Measurements from ENCODE around the gene PSMF1. TPM values are rescaled to one million over a fixed set of nuclear protein-coding genes. Genes with fewer than 3 reads are reported as not detected.

PSMF1 gene
- total RNA-seq, 1 donor from 2014 or later: 39.9 TPM

- no peak for DNase-seq (ENCODE audit: low read depth, low spot score)
Measured at GRCh38 chr20:1163653-1164052, 45.3 kb downstream of the PSMF1 start.

DNA sequence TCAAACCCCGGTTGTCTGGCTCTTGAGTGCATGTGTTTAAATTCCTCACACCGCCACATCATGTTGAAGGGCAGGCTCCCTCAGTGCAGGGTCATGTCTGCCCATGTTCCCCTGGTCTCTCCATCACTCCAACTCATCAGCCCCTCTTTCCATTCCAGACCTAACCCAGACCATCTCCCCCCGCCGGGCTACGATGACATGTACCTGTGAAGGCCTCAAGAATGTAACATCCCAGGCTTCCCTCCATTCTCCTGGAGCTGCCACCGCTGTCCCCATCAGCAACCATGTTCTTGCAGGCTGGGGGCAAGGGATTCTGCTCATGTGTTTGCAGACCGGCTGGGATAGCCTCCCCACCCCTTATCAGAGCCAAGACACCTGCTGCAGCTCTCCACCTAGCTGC is 46.5 kb downstream of the PSMF1 start:
- no peak for DNase-seq (ENCODE audit: low read depth, low spot score)

DNA sequence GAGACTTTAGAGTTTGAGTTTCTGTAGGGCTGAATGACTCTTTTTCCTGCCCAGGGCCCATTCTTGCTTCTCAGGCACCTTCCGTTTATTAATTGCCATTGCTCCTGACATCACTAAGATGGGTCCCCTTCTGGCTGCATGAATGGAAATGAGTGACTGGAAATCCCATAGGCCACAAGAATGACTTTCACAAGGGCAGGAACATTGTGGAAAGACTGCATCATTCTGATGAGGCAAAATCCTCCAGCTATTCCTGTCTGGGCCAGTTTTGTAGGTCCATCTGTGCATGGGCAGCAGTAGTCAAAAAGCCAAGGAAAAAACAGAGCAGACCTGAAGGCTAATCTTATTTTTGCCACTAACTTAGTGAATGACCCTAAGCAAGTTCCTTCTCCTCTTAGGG is 47.1 kb downstream of the PSMF1 start:
- DNase-seq (ENCODE audit: low read depth, low spot score): no peak

DNA sequence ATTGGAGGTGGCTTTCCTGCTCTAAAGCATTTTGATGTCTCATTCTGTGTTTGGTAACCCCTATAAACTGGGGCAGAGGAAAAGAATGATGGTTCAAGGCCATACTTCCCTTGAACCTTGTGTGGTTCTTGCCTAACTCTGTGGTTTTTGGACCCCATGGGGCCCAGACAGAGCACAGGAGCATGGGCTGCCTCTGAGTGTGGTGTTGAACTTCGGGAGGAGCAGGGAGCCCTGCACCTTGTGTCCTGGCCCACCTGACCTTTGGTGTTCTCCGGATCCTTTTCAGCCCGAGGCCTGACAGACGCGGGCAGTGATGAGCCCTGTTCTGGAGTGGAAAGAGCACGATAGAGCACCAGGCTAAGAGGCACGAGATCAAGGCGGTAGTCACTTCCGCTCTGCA is 47.5 kb downstream of the PSMF1 start:
- no peak for DNase-seq (ENCODE audit: low read depth, low spot score)

GRCh38 chr20:1166948-1167720 is 48.7 kb downstream of the PSMF1 start:
- DNase-seq (ENCODE audit: low read depth, low spot score): no peak

DNA sequence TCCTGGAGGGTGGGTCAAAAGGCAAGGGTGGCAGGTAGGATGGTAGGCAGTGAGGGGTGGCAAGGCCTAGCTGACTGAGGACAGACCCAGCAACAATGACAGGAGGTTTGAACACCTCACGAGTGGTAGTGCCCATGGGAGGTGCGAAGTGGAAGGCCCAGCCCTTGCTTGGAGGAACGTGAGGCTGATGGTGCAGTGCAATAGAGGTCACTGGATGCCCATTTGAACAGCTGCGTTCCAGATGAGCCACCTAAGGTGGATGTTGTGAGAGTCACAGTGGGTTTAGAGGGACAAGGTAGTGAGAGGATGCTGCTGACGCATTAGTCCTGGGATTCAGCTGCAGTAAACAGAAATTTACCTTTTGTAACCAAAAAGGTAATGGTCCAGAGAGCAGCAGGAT is 50.8 kb downstream of the PSMF1 start:
- no peak for DNase-seq (ENCODE audit: low read depth, low spot score)

- no peak for DNase-seq (ENCODE audit: low read depth, low spot score)
Measured at GRCh38 chr20:1171461-1172093, 53.2 kb downstream of the PSMF1 start.

DNA sequence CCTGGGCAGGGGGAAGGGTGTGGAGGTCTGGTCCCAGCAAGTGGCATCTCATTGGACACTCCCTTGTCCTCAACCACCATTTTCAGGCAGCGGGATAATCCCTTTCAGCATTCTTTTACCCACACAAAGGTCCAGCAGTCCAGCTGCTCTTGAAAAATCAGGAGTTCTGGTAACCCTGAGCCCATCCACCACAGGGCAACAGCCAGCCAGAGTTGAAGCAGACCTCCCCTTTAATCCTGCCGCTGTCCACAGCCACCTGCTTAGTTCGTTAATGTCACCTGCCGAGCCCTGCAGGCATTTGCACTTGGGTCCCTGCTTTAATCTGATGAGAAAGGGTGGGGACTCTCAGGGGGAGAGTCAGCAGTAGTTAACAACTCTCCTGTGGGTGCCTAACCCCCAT is 55.3 kb downstream of the PSMF1 start:
- no peak for DNase-seq (ENCODE audit: low read depth, low spot score)

GRCh38 chr20:1174787-1175186 is 56.4 kb downstream of the PSMF1 start:
- no peak for DNase-seq (ENCODE audit: low read depth, low spot score)

GRCh38 chr20:1177680-1178079 is 59.3 kb downstream of the PSMF1 start:
- DNase-seq (ENCODE audit: low read depth, low spot score): no peak

- DNase-seq (ENCODE audit: low read depth, low spot score): no peak
Measured at GRCh38 chr20:1178103-1178502, 59.7 kb downstream of the PSMF1 start.

GRCh38 chr20:1178623-1179022 is 60.2 kb downstream of the PSMF1 start:
- no peak for DNase-seq (ENCODE audit: low read depth, low spot score)

DNA sequence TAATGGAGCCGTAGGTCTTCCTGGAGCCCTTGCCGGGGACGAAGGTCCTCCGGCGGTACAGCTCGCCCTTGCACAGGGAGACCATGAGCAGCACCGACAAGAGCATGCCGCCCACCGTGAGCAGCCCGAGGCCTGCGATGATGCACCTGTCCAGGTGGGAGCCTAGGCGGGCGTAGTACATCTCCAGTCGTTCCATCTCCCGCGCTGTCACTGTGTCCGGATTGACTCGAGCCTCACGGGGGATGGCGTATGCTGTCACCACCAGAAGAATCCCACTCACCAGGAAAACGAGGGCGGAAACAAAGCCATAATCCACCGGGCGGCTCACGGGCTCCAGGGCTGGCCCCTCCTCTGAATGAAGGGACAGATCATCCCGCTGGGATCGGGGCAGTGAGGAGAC is 62.5 kb downstream of the PSMF1 start:
- DNase-seq (ENCODE audit: low read depth, low spot score): no peak

DNA sequence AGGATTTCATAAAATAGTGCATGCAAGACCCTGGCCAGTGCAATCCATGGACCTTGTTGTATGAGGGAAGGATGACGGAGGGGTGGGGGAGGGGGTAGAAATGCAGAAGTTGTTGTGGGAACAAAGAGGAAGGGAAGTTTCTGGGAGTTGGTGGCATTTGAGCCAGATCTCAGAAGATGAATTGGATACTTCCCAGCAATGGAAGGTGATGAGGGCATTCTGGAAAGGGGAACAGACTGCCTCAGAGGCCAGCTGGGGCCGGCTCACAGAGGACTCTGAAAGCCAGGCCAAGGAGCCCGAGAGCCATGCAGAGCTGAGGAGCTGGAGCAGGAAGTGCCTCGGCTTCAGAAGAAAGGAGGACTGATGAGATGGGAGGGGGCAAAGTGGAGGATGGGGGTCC is 63.7 kb downstream of the PSMF1 start:
- DNase-seq (ENCODE audit: low read depth, low spot score): no peak

DNA sequence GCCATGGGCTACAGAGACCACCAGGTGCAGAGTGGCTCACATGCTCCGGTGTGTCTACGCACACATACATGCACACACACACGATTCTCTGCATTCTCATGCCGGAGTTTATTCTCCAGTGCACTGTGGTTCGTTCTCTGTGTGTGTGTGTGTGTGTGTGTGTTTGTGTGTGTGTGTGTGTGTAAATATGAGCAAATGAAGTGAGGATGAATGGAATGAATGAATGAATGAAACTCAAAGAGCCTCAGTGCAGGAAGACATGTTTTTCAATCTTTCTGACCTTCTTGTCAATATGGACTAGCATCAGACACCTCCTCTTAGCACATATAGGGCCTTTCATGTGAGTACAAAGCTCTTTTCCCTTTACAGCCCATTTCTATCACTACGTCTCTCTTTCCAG is 64.8 kb downstream of the PSMF1 start:
- no peak for DNase-seq (ENCODE audit: low read depth, low spot score)

DNA sequence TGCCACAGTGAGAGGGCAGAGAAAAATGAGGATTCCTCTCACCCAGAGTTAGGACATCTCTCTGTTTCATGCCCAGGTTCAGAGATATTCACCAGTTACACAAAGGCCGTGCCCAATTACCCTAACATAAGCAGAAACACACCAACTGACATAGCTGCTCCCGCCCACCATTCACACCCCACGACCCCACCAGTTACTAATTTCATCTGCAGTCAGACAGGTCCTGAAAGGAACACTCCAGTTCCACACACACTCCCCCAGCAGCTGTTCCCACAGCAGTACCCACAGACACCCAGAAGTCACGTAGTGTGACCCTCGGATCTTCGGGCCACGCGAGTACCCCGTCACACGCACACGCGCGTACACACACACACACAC is 65.8 kb downstream of the PSMF1 start:
- DNase-seq (ENCODE audit: low read depth, low spot score): no peak

- no peak for DNase-seq (ENCODE audit: low read depth, low spot score)
Measured at GRCh38 chr20:1184638-1185315, 66.4 kb downstream of the PSMF1 start, which contains the start of gene TMEM74B. TMEM74B (minus strand) TSS chr20:1184981; CDS start chr20:1183801, 1,180 bp downstream.

- DNase-seq (ENCODE audit: low read depth, low spot score): no peak
Measured at GRCh38 chr20:1185316-1185741, 66.9 kb downstream of the PSMF1 start.

DNA sequence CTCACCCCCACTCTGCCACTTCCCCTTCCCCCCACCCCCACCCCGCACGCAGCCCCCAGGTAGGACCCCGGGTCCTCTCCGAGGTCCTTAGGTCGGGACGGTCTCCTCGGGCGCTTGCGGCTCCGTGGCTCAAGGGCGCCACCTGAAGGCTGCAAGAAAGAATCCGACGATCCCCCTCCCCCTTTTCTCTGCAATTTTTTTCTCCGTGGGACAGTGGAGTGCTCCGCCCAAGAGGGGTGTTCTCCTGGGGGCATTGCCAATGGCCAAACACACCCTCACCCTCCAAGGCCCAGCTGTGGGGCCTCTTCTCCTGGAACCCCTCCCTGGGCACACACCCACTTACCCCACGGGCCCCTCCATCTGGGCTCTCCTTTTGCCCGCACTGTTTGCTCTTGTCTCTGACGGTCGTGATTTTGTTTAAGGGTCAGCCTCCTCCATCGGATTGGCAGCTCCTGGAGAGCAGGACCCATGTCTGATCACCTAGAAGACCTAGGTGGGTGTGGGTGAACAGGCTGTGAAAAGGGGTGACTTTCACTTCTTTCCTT is 67.5 kb downstream of the PSMF1 start:
- no peak for DNase-seq (ENCODE audit: low read depth, low spot score)

DNA sequence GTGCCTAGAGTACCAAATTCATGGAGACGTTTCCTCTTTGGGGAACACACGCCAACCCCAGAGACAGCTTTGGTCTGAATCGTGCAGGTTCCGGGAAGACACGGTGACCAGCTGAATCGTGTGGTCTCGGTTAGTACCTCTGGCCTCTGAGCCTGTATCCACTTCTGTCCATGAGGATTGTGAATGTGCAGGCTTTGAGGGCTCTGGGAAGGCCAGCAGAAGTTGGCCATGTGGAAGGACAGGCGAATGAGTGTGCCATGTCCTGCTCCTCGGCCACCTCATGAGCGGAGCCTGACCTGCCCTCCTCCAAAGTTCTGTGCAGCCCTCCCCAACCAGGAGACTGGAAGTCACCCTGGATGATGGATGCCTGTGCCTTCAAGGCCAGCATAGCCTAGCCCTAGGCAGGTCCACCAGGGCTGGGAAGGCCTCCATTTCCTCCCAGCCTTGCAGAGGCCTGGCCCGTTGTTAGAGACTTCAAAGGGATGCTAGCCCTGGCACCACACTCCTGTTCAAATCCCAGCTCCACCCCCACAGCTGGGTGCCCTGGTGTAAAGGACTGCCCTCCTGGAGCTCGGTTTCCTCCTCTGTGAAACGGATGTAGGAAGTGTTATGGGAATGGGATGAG is 68.1 kb downstream of the PSMF1 start:
- no peak for DNase-seq (ENCODE audit: low read depth, low spot score)

- DNase-seq (ENCODE audit: low read depth, low spot score): no peak
Measured at GRCh38 chr20:1187605-1188171, 69.3 kb downstream of the PSMF1 start.
